ENCODE data around the gene HNRNPUL1.
A peak's percentile ranks its signal among the peaks of the same experiment; 100 is the strongest.

HNRNPUL1 gene

GRCh38 chr19:41297628-41298347, 33.6 kb downstream of the HNRNPUL1 start:
- H3K4me3 ChIP-seq (ENCODE audit: low read depth, low read length): peak overlapping the region; percentile 23

GRCh38 chr19:41298348-41298964, 34.3 kb downstream of the HNRNPUL1 start:
- DNase-seq (ENCODE audit: low read depth): peak; percentile 69
- 0 out of 2 replicates have a peak overlapping the region, but pooled peaks have one; percentile 23 for H3K4me3 ChIP-seq (ENCODE audit: low read depth, low read length)
- TF ChIP-seq CTCF (IDR thresholded peaks at IDR 0.05; ENCODE audit: insufficient read depth, low read depth, low read length, missing control alignments): no peak

More at GRCh38 chr19:41297628-41298347, 33.6 kb downstream of the HNRNPUL1 start:
- peak; percentile 90 for DNase-seq (ENCODE audit: low read depth)
- no peak for TF ChIP-seq CTCF (IDR thresholded peaks at IDR 0.05; ENCODE audit: insufficient read depth, low read depth, low read length, missing control alignments)

- H3K4me3 ChIP-seq (ENCODE audit: low read depth, low read length): no peak overlapping the region
- DNase-seq (ENCODE audit: low read depth): no peak
- no peak for TF ChIP-seq CTCF (IDR thresholded peaks at IDR 0.05; ENCODE audit: insufficient read depth, low read depth, low read length, missing control alignments)
These were observed 35.0 kb downstream of the HNRNPUL1 start for GRCh38 chr19:41299046-41299754.

- no peak for DNase-seq (ENCODE audit: low read depth)
- H3K4me3 ChIP-seq (ENCODE audit: low read depth, low read length): no peak overlapping the region
- TF ChIP-seq CTCF (IDR thresholded peaks at IDR 0.05; ENCODE audit: insufficient read depth, low read depth, low read length, missing control alignments): no peak
These were observed 35.5 kb downstream of the HNRNPUL1 start for GRCh38 chr19:41299755-41300089.

GRCh38 chr19:41300555-41300954, 36.4 kb downstream of the HNRNPUL1 start:
- DNase-seq (ENCODE audit: low read depth): no peak
- no peak overlapping the region for H3K4me3 ChIP-seq (ENCODE audit: low read depth, low read length)
- TF ChIP-seq CTCF (IDR thresholded peaks at IDR 0.05; ENCODE audit: insufficient read depth, low read depth, low read length, missing control alignments): no peak

- peak overlapping the region; percentile 17 for H3K4me3 ChIP-seq (ENCODE audit: low read depth, low read length)
- DNase-seq (ENCODE audit: low read depth): peak; percentile 88
- no peak for TF ChIP-seq CTCF (IDR thresholded peaks at IDR 0.05; ENCODE audit: insufficient read depth, low read depth, low read length, missing control alignments)
These were observed 38.6 kb downstream of the HNRNPUL1 start for GRCh38 chr19:41302624-41303351.
